ENCODE measurements around the gene TMEM175.
A peak's percentile ranks its signal among the peaks of the same experiment; 100 is the strongest.

Gene TMEM175

DNA sequence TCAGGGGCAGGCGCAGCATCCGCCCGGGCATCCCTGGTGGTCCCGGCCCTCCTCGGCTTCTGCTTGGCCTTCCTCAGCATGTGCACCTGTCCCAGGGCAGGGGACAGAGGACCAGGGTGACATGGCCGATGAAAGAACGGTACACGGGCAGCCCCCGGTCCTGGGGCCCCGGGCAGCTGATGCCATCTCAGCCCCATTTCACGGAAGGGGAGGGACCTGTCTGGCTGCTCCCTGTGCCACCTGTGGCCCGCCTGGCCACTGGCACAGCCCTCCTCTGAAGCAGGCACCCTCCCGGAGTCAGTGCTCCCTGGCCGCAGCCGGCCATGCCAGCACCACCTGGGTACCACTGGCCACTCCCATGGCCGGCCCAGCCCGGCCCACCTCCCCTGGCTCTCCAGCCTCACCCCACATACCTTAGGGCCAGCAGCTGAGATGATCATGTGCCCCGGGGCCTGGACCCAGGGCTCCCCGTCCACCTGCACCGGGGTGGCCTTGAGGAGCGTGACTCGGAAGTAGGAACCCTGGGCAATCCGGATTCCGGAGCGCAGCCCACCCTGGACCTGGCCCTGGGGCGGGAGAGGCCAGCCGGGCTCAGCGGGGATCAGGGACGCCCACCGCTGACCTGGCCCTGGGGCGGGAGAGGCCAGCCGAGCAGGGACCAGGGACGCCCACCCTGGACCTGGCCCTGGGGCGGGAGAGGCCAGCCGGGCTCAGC is 28.5 kb downstream of the TMEM175 start:
- Histone ChIP-seq H3K27ac (ENCODE audit: low read depth, low read length) (no peak overlapping the region), H3K4me1 (ENCODE audit: control insufficient read depth, insufficient read depth, low read length) (no peaks in the 10 kb centered on the region), H3K27me3 (ENCODE audit: control insufficient read depth, insufficient read depth, low read length) (no peaks in the 10 kb centered on the region), H3K9ac (ENCODE audit: low read length) (no peak overlapping the region), H3K4me3 (ENCODE audit: low read length) (no peak overlapping the region), H3K36me3 (ENCODE audit: control insufficient read depth, insufficient read depth, low read length) (peaks cover 17% of the 10 kb centered on the region)

DNA sequence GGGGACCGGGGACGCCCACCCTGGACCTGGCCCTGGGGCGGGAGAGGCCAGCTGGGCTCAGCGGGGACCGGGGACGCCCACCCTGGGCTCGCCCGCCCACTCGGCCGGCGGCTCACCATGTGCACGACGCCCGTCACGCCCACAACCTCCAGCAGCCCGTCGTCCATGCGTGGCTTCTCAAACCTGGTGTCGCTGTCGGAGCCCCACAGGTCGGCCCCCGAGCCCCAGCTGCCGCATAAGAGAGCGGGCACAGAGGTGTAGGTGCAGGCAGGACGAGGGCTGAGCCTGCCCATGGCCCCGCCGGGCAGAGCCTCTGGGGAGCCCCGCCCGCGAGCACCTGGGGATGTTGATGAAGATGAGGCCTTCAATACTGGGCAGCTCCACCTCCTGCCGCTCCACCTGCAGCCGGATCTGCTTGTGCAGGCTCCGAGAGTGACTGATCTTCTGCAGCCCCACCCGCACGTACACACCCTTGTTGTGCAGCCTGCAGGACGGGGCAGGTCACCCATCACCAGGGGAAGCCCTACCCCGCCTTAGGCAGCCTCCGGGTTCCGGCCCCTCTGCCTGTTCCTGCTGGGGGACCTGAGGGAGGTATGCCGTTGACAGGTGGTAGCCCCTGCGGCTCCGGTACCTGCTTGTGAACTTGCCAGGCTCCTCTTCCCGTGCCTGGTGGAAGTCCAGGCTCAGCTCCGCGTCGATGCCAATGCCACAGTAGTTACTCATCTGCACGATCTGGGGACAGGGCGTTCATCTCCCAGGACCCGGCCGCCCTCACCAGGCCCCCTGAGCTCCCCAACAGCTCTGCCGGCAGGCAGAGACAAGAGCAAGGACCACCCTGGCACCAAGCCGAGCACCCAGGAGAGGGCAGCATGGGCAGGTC is 29.3 kb downstream of the TMEM175 start:
- no peak overlapping the region for H3K9ac ChIP-seq (ENCODE audit: low read length)
- peaks cover 17% of the 10 kb centered on the region for H3K36me3 ChIP-seq (ENCODE audit: control insufficient read depth, insufficient read depth, low read length)
- no peak overlapping the region for H3K27ac ChIP-seq (ENCODE audit: low read depth, low read length)
- no peaks in the 10 kb centered on the region for H3K4me1 ChIP-seq (ENCODE audit: control insufficient read depth, insufficient read depth, low read length)
- H3K27me3 ChIP-seq (ENCODE audit: control insufficient read depth, insufficient read depth, low read length): no peaks in the 10 kb centered on the region
- no peak overlapping the region for H3K4me3 ChIP-seq (ENCODE audit: low read length)

DNA sequence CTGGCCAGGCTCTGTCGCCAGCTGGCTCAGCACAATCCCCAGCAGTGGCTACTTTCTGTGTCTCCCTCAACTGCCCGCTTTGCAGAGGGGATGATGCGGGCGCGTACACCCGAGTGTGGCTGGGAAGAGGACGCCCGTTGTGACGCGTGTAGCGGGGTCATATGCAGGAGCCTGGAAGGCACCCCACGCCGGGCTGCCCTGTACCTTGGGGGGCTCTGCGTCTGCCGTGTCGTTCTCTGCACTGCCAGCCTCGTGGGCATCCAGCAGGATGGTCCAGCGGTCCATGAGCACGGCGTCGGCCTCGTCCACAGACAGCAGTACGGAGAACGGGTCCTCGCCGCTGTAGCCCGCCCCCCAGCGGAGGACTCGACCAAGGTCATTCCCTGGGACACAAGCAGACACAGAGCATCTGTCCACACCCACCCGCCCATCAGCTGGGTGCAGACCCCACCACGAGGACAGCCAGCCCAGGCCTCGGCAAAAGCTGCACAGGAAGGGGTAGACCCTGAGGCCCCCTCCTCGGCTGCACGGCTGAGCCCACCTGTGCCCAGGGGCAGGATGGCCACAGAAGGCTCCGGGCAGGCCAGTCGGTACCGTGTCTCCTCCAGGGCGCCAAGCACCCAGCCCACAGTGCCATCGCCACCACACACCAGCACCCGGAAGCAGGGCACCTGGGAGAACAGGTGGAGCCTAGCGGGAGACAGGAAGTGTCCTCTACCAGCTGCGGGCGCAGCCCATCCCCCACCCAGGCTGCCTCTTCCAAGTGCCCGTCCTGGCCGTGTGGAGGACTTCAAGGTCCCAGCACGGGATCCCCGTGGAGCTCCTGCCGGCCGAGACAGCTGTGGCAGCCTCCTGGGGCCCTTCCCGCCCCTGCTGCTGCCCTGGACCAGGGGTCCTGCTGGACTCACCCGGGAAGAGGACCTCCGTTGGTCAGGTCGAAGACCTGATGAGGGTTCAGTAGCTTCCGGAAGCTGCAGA is 30.3 kb downstream of the TMEM175 start:
- Histone ChIP-seq H3K27ac (ENCODE audit: low read depth, low read length) (no peak overlapping the region), H3K9ac (ENCODE audit: low read length) (no peak overlapping the region), H3K27me3 (ENCODE audit: control insufficient read depth, insufficient read depth, low read length) (no peaks in the 10 kb centered on the region), H3K36me3 (ENCODE audit: control insufficient read depth, insufficient read depth, low read length) (peaks cover 17% of the 10 kb centered on the region), H3K4me3 (ENCODE audit: low read length) (peak overlapping the region; percentile 27), H3K4me1 (ENCODE audit: control insufficient read depth, insufficient read depth, low read length) (no peaks in the 10 kb centered on the region)

DNA sequence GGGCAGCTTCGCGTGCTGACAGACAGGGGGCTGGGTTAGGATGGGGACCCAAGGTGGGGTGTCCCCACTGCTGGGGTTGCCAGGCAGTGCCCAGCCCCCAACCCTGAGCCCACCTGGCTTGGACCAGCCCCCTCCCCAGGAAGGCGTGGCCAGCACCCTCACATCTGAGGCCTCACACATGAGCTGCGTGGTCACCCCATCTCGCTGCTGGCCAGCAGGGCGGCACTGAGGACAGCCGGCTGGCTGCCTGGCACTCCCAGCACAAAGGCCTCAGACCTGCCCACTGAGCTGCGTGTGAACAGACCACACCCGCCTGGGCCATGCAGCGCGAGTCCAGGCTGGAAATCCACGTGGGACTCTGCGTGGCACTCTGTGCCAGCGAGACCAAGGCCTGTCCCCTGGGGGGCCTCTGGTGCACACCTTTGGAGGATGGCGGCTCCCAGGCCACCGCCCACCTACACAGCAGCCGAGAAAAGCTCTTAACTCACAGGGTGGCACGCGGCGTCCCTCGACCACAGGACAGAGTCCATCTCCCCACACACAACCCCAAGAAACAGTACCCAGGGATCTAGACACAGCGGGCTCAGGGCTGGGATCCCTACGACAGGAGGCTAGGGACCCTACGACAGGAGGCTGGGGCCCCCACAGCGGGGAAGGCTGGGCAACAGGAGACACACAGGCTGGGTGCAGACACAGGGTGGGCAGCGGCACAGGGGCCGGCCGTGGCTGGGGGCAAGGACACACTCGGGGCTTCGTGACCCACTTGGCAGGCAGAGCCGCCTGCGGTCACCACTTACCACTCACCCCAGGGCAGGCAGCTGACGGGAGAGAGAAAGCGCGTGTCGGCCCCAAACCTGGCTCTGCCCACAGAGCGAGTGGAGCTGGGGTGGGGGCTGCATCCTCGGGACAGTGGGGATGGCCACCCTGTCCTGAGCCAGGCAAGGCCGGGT is 31.3 kb downstream of the TMEM175 start:
- peaks cover 15% of the 10 kb centered on the region for H3K36me3 ChIP-seq (ENCODE audit: control insufficient read depth, insufficient read depth, low read length)
- no peaks in the 10 kb centered on the region for H3K4me1 ChIP-seq (ENCODE audit: control insufficient read depth, insufficient read depth, low read length)
- H3K4me3 ChIP-seq (ENCODE audit: low read length): no peak overlapping the region
- H3K9ac ChIP-seq (ENCODE audit: low read length): no peak overlapping the region
- H3K27me3 ChIP-seq (ENCODE audit: control insufficient read depth, insufficient read depth, low read length): no peaks in the 10 kb centered on the region
- H3K27ac ChIP-seq (ENCODE audit: low read depth, low read length): no peak overlapping the region

GRCh38 chr4:964346-965025 is 32.2 kb downstream of the TMEM175 start:
- Histone ChIP-seq H3K27me3 (ENCODE audit: control insufficient read depth, insufficient read depth, low read length) (no peaks in the 10 kb centered on the region), H3K4me3 (ENCODE audit: low read length) (no peak overlapping the region), H3K4me1 (ENCODE audit: control insufficient read depth, insufficient read depth, low read length) (no peaks in the 10 kb centered on the region), H3K9ac (ENCODE audit: low read length) (no peak overlapping the region), H3K27ac (ENCODE audit: low read depth, low read length) (no peak overlapping the region), H3K36me3 (ENCODE audit: control insufficient read depth, insufficient read depth, low read length) (peaks cover 10% of the 10 kb centered on the region)

- H3K4me3 ChIP-seq (ENCODE audit: low read length): no peak overlapping the region
- H3K4me1 ChIP-seq (ENCODE audit: control insufficient read depth, insufficient read depth, low read length): no peaks in the 10 kb centered on the region
- no peaks in the 10 kb centered on the region for H3K27me3 ChIP-seq (ENCODE audit: control insufficient read depth, insufficient read depth, low read length)
- no peak overlapping the region for H3K27ac ChIP-seq (ENCODE audit: low read depth, low read length)
- H3K9ac ChIP-seq (ENCODE audit: low read length): no peak overlapping the region
- H3K36me3 ChIP-seq (ENCODE audit: control insufficient read depth, insufficient read depth, low read length): peaks cover 10% of the 10 kb centered on the region
These were observed 32.9 kb downstream of the TMEM175 start for GRCh38 chr4:965048-965765.

GRCh38 chr4:965766-966134 is 33.5 kb downstream of the TMEM175 start:
- Histone ChIP-seq H3K4me3 (ENCODE audit: low read length) (no peak overlapping the region), H3K4me1 (ENCODE audit: control insufficient read depth, insufficient read depth, low read length) (no peaks in the 10 kb centered on the region), H3K27ac (ENCODE audit: low read depth, low read length) (no peak overlapping the region), H3K9ac (ENCODE audit: low read length) (no peak overlapping the region), H3K27me3 (ENCODE audit: control insufficient read depth, insufficient read depth, low read length) (no peaks in the 10 kb centered on the region), H3K36me3 (ENCODE audit: control insufficient read depth, insufficient read depth, low read length) (peaks cover 10% of the 10 kb centered on the region)

- Histone ChIP-seq H3K9ac (ENCODE audit: low read length) (no peak overlapping the region), H3K27me3 (ENCODE audit: control insufficient read depth, insufficient read depth, low read length) (no peaks in the 10 kb centered on the region), H3K4me1 (ENCODE audit: control insufficient read depth, insufficient read depth, low read length) (no peaks in the 10 kb centered on the region), H3K27ac (ENCODE audit: low read depth, low read length) (no peak overlapping the region), H3K36me3 (ENCODE audit: control insufficient read depth, insufficient read depth, low read length) (peaks cover 10% of the 10 kb centered on the region), H3K4me3 (ENCODE audit: low read length) (no peak overlapping the region)
These were observed 34.2 kb downstream of the TMEM175 start for GRCh38 chr4:966266-967112.

- Histone ChIP-seq H3K27me3 (ENCODE audit: control insufficient read depth, insufficient read depth, low read length) (no peaks in the 10 kb centered on the region), H3K9ac (ENCODE audit: low read length) (no peak overlapping the region), H3K4me1 (ENCODE audit: control insufficient read depth, insufficient read depth, low read length) (peaks cover 7% of the 10 kb centered on the region), H3K4me3 (ENCODE audit: low read length) (no peak overlapping the region), H3K27ac (ENCODE audit: low read depth, low read length) (no peak overlapping the region), H3K36me3 (ENCODE audit: control insufficient read depth, insufficient read depth, low read length) (peaks cover 2% of the 10 kb centered on the region)
These were observed 35.1 kb downstream of the TMEM175 start for GRCh38 chr4:967113-968104.
